Measurements from ENCODE around the gene BLID. TPM values are rescaled to one million over a fixed set of nuclear protein-coding genes. Genes with fewer than 3 reads are reported as not detected.

BLID gene
- total and polyA plus RNA-seq, 3 donors from 2014 or later, result 2.8 to 4.6 TPM; not detected in 1

- Histone ChIP-seq H3K9me3 (no peaks in the 10 kb centered on the region), H3K27me3 (no peaks in the 10 kb centered on the region), H3K4me3 (no peak overlapping the region), H3K4me1 (no peaks in the 10 kb centered on the region), H3K27ac (no peak overlapping the region), H3K36me3 (ENCODE audit: low read depth, missing control alignments) (no peaks in the 10 kb centered on the region)
- intact Hi-C loops (cut with DNase I; ENCODE audit: low total_unique reads), result no loop called here
- 68 to 70% methylated on average over 3 of the region's 3 CpGs for WGBS, 2 donors
- TF ChIP-seq POLR2A (IDR thresholded peaks at IDR 0.05), result no peak
- DNase-seq, result no peak
Observed at GRCh38 chr11:122075016-122075415, 41.0 kb downstream of the BLID start.

GRCh38 chr11:122074022-122074421, 42.0 kb downstream of the BLID start:
- DNase-seq, result no peak
- intact Hi-C loops (cut with DNase I; ENCODE audit: low total_unique reads), result no loop called here
- Histone ChIP-seq H3K4me3 (no peak overlapping the region), H3K27ac (no peak overlapping the region), H3K36me3 (ENCODE audit: low read depth, missing control alignments) (no peaks in the 10 kb centered on the region), H3K9me3 (no peaks in the 10 kb centered on the region), H3K4me1 (no peaks in the 10 kb centered on the region), H3K27me3 (no peaks in the 10 kb centered on the region)
- TF ChIP-seq, protein P1, sequence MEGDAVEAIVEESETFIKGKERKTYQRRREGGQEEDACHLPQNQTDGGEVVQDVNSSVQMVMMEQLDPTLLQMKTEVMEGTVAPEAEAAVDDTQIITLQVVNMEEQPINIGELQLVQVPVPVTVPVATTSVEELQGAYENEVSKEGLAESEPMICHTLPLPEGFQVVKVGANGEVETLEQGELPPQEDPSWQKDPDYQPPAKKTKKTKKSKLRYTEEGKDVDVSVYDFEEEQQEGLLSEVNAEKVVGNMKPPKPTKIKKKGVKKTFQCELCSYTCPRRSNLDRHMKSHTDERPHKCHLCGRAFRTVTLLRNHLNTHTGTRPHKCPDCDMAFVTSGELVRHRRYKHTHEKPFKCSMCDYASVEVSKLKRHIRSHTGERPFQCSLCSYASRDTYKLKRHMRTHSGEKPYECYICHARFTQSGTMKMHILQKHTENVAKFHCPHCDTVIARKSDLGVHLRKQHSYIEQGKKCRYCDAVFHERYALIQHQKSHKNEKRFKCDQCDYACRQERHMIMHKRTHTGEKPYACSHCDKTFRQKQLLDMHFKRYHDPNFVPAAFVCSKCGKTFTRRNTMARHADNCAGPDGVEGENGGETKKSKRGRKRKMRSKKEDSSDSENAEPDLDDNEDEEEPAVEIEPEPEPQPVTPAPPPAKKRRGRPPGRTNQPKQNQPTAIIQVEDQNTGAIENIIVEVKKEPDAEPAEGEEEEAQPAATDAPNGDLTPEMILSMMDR (IDR thresholded peaks at IDR 0.05), result no peak
- TF ChIP-seq POLR2A (IDR thresholded peaks at IDR 0.05), result no peak

DNA sequence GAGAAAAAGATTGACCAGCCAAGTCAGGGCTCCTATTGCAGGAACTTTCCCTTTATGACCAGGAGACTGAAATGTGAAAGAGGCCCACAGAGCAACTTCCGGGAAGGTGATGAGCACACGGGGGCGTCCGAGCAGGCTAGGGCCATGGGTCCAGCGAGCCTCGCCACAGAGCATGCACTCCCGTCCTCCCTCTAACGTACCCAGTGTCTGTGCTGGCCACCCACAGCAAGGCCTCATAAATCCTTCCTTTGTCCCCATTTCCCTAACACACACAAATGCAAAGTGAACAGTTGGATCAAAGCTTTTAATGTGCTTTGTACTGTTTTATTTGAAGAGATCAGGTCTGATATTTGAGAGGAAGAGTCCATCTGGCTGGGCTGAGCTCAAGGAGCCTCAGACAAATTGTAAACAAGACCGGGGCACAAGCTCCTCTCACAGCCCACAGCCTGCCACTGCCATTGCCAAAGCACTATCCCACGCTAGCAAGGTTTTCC, 44.3 kb downstream of the BLID start:
- Histone ChIP-seq H3K36me3 (ENCODE audit: low read depth, missing control alignments) (no peaks in the 10 kb centered on the region), H3K4me1 (no peaks in the 10 kb centered on the region), H3K27me3 (no peaks in the 10 kb centered on the region), H3K9me3 (no peaks in the 10 kb centered on the region), H3K27ac (no peak overlapping the region), H3K4me3 (no peak overlapping the region)
- DNase-seq, result no peak
- TF ChIP-seq, protein P1 (IDR thresholded peaks at IDR 0.05), result no peak
- TF ChIP-seq POLR2A (IDR thresholded peaks at IDR 0.05), result no peak
- 55 to 77% methylated on average over 9 to 10 of the region's 10 CpGs for WGBS, 2 donors
- intact Hi-C loops (cut with DNase I; ENCODE audit: low total_unique reads), result no loop called here

GRCh38 chr11:122069707-122070360, 46.2 kb downstream of the BLID start:
- no peak for TF ChIP-seq POLR2A (IDR thresholded peaks at IDR 0.05)
- TF ChIP-seq, protein P1 (IDR thresholded peaks at IDR 0.05), result no peak
- H3K4me3 ChIP-seq, result no peak overlapping the region
- intact Hi-C loops (cut with DNase I; ENCODE audit: low total_unique reads), result no loop called here
- DNase-seq, result peak; percentile 83
- WGBS, 2 donors, result 59 to 63% methylated on average over 7 of the region's 7 CpGs
- H3K27ac ChIP-seq, result no peak overlapping the region
- H3K27me3 ChIP-seq, result no peaks in the 10 kb centered on the region
- no peaks in the 10 kb centered on the region for H3K36me3 ChIP-seq (ENCODE audit: low read depth, missing control alignments)
- no peaks in the 10 kb centered on the region for H3K4me1 ChIP-seq
- no peaks in the 10 kb centered on the region for H3K9me3 ChIP-seq

GRCh38 chr11:122068837-122069236, 47.2 kb downstream of the BLID start:
- no peak overlapping the region for H3K4me3 ChIP-seq
- no peak overlapping the region for H3K27ac ChIP-seq
- H3K27me3 ChIP-seq, result no peaks in the 10 kb centered on the region
- no peak for DNase-seq
- H3K36me3 ChIP-seq (ENCODE audit: low read depth, missing control alignments), result no peaks in the 10 kb centered on the region
- TF ChIP-seq, protein P1 (IDR thresholded peaks at IDR 0.05), result no peak
- TF ChIP-seq POLR2A (IDR thresholded peaks at IDR 0.05), result no peak
- WGBS, 2 donors, result 78 to 87% methylated on average over 3 of the region's 3 CpGs
- no peaks in the 10 kb centered on the region for H3K9me3 ChIP-seq
- intact Hi-C loops (cut with DNase I; ENCODE audit: low total_unique reads), result no loop called here
- H3K4me1 ChIP-seq, result no peaks in the 10 kb centered on the region
